ENCODE measurements around the gene SGO2.
"Not testable (repeated sequence)": the region's sequence is repeated elsewhere in the genome, so short reads cannot be mapped to it uniquely, and the experiment has no call there.

SGO2 gene

DNA sequence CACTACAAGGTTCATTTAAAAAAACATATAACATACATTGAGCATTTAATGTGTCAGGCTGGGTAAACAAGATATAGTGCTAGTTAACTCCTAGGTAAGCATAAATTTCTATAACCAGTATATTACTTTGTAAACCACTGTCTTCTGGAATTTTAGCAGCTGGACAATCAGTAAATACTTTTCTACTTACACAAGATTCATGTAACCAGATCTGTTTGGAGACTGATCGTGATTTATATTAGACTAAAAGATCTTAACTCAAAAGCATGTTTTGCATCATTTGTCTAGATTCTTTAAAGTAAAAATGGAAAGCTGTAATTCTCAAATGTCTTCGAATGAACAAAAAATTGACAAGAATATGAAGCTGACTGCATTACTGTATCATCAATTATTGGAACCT, 941 bp upstream of the SGO2 start:
- no peak for DNase-seq (ENCODE audit: low read depth)

- no peak for DNase-seq (ENCODE audit: low read depth)
These were observed 491 bp upstream of the SGO2 start for GRCh38 chr2:200525551-200525881.

DNA sequence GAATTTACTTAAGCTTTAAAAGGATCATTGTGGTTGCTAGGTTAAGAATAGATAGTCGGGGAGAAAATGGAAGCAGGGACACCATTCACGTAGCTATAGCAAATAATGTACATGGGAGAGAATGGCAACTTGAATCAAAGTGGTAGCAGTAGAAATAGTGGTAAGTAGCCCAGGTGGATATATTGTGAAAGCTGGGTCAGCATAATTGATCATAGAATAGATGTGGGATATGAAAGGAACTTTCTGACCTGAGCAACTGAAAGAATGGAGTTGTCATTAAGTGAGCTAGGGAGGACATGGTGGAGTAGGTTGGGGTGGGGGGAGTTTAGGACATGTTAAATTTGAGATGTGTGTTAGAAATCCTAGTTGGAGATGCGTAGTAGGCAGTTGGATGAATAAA, 2.2 kb downstream of the SGO2 start:
- DNase-seq (ENCODE audit: low read depth): no peak

- DNase-seq (ENCODE audit: low read depth): no peak
These were observed 7.7 kb downstream of the SGO2 start for GRCh38 chr2:200533754-200534153.

DNA sequence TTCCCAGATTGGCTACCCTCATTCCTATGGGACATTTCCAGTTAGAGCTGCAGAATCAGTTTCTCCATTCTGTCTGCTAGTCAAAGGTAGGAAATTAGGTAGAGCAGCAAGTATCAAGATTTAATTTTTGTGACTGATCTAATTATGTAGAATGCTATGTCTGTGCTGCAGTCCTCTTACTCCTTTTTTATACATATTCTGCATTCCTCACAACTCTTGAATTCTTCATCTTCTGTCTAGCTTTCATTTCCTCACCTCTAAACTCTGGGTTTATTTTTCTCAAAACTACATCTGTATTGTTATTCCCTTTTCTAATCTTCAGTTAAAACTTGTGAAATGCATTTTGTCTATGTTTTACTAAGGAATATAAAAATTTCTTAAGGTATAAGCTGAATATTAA, 8.6 kb downstream of the SGO2 start:
- DNase-seq (ENCODE audit: low read depth): no peak

DNA sequence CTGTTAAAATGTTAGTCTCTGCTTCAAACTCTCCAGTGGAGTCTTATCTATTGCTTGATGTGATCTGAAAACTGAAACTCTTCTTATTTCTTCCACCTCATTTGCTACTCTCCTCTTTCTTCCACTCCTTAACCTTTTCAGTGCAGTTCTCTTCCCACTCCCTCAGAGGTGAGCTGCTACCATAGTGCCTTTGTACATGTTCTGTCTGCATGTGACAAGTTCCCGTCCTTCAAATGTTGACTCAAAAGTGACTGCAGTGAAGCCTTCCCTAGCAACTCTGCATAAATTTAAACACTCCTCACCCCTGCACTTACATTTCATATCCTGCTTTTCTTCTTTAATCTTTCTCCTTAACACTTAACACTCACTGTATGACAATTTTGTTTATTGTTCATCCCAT, 12.1 kb downstream of the SGO2 start:
- DNase-seq (ENCODE audit: low read depth): no peak

- DNase-seq (ENCODE audit: low read depth): no peak
These were observed 14.8 kb downstream of the SGO2 start for GRCh38 chr2:200540793-200541192.

DNA sequence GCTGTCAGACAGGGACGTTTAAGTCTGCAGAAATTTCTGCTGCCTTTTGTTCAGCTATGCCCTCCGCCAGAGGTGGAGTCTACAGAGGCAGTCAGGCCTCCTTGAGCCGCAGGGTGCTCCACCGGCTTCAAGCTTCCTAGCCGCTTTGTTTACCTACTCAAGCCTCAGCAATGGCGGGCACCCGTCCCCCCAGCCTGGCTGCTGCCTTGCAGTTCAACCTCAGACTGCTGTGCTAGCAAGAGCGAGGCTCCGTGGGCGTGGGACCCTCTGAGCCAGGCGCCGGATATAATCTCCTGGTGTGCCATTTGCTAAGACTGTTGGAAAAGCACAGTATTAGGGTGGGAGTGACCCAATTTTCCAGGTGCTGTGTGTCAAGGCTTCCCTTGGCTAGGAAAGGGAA, 40.6 kb downstream of the SGO2 start:
- DNase-seq (ENCODE audit: low read depth): not testable (repeated sequence)

GRCh38 chr2:200567932-200568331, 41.9 kb downstream of the SGO2 start:
- DNase-seq (ENCODE audit: low read depth): no peak

GRCh38 chr2:200575957-200576356, 50.0 kb downstream of the SGO2 start:
- no peak for DNase-seq (ENCODE audit: low read depth)

DNA sequence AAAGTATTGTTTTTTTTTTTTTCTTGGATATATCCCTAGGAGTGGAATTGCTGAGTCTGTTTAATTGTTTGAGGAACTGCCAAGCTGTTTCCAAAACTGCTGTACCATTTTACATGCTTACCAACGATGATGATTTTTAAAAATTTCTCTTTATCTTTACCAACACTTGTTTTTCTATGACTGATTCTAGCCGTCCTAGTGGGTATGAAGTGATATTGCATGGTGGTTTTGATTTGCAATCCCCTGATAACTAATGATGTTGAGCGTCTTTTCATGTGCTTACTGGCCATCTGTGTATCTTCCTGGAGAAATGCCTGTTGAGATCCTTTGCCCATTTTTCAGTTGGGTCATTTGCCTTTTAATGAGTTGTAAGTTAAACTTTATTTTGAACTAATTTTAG, 51.0 kb downstream of the SGO2 start:
- DNase-seq (ENCODE audit: low read depth): no peak

- peak; percentile 28 for DNase-seq (ENCODE audit: low read depth)
These were observed 52.8 kb downstream of the SGO2 start for GRCh38 chr2:200578778-200579177.

- no peak for DNase-seq (ENCODE audit: low read depth)
These were observed 58.6 kb downstream of the SGO2 start for GRCh38 chr2:200584639-200585038.

DNA sequence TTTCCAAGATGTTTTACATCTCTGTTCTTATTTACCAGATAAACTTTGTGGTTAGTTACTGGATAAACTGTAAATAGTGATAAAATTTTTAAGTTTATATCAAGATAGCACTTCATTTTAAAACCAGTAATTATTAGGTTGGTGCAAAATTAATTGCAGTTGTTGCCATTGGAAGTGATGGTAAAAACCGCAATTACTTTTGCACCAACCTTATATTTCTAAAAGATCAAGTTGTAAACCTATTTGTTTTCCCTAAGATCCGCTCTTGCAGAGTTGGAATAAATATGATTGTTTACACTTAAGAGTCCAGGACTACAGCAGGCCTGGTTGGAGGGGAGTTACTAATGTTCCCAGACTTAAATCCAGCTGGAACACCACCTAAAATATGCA, 59.3 kb downstream of the SGO2 start:
- DNase-seq (ENCODE audit: low read depth): no peak

DNA sequence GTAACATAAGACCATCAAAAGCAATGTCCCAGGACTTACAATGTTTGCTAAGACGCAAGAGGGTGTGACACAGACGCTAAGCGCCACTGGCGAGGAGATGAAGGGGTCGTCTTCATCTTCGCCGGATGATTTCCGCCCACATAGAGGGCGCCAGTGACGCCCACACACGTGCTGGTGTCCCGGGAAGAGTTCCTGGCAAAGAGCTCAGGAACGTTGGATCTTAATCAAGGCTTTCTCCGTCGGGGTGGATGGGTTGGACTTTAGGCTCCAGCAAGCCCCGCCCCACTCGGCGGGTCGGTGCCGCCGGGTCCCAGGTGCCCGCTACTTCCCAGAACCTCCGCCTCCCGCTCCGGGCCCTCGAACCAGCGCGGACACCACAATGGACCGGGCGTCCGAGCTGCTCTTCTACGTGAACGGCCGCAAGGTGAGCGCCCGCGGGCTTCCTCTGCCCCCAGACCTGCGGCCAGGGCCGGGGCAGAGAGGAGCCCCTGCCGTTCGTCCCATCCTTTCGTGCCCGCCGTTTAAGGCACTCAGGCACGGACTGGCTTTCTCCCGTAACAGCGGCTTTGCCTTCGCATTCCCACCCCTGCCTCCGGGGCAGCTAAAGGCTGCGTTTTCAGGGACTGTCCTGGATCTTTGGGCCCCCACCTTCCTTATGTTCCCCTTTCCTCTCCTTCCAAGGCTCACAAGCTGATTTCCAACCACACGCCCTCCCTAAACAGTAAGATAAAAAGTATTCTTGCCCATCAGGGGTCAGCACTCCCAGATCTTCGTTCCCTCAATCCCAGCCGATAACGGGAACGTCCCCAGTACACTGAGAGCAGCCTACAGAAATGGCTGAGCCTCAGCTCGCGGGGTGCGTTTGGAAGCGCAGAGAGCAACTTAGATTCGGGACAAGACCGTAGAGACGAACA, 60.0 kb downstream of the SGO2 start, which contains the start of gene AOX1:
Gene AOX1 (plus strand): TSS at position 285 of the 914 bp plus-strand sequence. CDS start 95 bp downstream, at position 380.
- peak; percentile 82 for DNase-seq (ENCODE audit: low read depth)

- DNase-seq (ENCODE audit: low read depth): no peak
These were observed 60.6 kb downstream of the SGO2 start for GRCh38 chr2:200586644-200586975.

- no peak for DNase-seq (ENCODE audit: low read depth)
These were observed 61.1 kb downstream of the SGO2 start for GRCh38 chr2:200587007-200587616.

- no peak for DNase-seq (ENCODE audit: low read depth)
These were observed 62.2 kb downstream of the SGO2 start for GRCh38 chr2:200588076-200588678.

- DNase-seq (ENCODE audit: low read depth): peak; percentile 91
These were observed 64.1 kb downstream of the SGO2 start for GRCh38 chr2:200590090-200590489.

GRCh38 chr2:200591308-200591707, 65.3 kb downstream of the SGO2 start:
- DNase-seq (ENCODE audit: low read depth): no peak

DNA sequence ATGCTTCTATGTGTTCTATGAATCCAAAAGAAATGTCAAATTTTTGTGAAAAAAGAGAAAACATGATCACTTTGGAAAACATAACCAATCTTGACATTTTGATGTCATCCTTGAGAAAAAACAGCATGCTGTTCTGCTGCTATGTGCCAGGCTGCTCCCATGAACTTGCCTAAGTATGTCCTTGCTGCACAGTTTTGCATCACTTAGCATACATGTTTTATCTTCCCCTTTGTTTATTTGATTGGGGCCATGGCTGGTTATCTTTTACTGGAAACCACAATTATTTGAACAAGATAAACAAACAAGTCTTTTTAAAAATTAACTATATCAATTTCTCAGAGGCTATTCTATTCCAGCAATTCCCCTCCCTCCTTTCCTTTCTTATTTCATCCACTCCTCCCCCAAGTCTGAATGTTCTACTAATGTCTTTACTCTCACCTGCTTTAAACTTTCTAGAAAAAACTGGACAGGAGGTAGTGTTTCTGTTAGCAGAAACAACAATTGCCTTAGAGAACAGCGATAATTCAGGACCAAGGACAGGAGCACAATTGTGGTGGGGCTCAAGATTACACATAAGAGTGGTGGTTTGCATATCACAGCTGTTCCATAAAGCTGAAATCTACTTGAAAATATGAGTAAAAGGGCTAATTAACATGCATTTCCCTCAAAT, 66.5 kb downstream of the SGO2 start:
- no peak for DNase-seq (ENCODE audit: low read depth)

GRCh38 chr2:200593905-200594304, 67.9 kb downstream of the SGO2 start:
- DNase-seq (ENCODE audit: low read depth): no peak

GRCh38 chr2:200595913-200596312, 69.9 kb downstream of the SGO2 start:
- DNase-seq (ENCODE audit: low read depth): no peak
